LNCaP clone FGC (cell line): ENCODE data around the gene PCBP3.
"Not testable (repeated sequence)": the region's sequence is repeated elsewhere in the genome, so short reads cannot be mapped to it uniquely, and the experiment has no call there.

Source experiments
- DNase-seq: peaks from one replicate; pipeline ENCODE4 v3.0.0-alpha.2; 2011; ENCODE audit warnings: low read depth
- H3K4me3 ChIP-seq: 2 replicates; pipeline ENCODE4 v1.5.1; 2011; ENCODE audit warnings: mild to moderate bottlenecking, low read depth, low read length, control low read depth
- TF ChIP-seq, protein P1 (sequence below): IDR thresholded peaks from 2 replicates; pipeline ENCODE4 v1.5.1; 2012; ENCODE audit warnings: mild to moderate bottlenecking; ENCODE audit not compliant: control insufficient read depth, insufficient read depth; ENCODE audit errors: extremely low read depth

Gene PCBP3

DNA sequence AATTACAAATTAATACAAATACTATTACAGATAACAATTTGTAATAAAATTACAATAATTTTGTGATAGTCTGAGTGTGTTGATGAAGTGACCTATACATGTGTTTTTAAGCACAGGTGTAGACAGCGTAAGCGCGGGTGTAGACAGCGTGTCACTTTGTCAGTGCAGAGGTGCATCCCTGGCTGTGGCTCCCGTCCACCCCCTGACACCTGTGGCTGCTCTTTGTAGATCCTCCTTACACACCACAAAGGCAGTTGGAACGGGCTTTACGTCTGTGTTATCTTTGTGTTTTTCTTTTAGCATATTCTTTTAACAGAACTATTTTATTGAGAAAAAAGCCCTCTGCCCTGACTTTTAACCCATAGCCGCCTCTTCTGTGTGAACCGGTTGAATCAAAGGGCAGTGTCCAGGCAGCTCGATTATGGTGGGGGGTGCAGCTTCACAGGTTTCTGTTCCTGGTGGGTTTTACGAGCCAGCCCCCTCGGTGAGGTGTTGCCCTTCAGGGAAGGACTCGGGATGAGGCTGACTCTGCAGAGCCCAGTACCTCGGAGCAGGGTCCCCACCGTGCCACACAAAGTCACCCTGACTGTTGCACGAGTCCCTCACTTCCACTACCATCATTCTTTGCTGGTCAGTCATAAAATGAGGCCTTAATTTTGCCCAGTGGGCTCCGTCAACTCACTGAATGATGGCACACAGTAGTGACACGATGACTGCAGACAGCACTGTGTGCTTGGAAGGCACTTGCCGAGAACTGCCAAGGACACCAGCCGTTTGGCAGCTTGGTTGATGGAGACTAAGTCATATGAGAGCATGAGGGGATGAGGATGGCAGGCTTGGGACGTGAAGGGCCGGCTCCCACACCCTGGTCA, 251.6 kb downstream of the PCBP3 start:
- DNase-seq: no peak
- TF ChIP-seq, protein P1, sequence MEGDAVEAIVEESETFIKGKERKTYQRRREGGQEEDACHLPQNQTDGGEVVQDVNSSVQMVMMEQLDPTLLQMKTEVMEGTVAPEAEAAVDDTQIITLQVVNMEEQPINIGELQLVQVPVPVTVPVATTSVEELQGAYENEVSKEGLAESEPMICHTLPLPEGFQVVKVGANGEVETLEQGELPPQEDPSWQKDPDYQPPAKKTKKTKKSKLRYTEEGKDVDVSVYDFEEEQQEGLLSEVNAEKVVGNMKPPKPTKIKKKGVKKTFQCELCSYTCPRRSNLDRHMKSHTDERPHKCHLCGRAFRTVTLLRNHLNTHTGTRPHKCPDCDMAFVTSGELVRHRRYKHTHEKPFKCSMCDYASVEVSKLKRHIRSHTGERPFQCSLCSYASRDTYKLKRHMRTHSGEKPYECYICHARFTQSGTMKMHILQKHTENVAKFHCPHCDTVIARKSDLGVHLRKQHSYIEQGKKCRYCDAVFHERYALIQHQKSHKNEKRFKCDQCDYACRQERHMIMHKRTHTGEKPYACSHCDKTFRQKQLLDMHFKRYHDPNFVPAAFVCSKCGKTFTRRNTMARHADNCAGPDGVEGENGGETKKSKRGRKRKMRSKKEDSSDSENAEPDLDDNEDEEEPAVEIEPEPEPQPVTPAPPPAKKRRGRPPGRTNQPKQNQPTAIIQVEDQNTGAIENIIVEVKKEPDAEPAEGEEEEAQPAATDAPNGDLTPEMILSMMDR: no peak
- H3K4me3 ChIP-seq: no peak overlapping the region

DNA sequence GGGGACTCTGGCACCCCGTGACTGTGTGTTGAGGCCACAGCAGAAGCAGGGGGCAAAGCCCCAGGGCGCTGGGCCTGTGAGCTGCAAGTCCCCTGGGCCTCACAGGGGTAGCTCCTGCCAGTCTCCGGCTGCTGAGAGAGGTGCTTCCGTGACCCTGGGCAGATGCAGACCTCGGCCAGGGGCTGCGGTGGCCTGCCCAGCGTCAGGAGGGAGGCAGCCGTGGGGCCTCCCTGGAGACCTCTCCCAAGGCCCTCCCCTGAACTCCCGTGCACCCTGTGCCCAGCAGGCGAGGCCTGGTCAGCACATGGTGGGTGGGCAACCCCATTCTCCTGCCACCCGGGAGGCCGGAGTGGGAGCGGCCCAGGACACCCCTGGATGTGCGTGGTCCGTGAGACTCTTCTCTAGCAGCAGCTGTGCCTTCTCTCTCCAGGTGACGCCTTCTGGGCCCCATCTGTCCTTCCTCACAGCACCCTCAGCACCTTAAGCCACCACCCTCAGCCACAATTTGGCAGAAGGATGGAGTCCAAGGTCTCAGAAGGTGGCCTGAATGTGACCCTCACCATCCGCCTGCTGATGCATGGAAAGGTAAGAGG, 252.3 kb downstream of the PCBP3 start:
- DNase-seq: no peak
- TF ChIP-seq, protein P1: no peak
- H3K4me3 ChIP-seq: no peak overlapping the region

DNA sequence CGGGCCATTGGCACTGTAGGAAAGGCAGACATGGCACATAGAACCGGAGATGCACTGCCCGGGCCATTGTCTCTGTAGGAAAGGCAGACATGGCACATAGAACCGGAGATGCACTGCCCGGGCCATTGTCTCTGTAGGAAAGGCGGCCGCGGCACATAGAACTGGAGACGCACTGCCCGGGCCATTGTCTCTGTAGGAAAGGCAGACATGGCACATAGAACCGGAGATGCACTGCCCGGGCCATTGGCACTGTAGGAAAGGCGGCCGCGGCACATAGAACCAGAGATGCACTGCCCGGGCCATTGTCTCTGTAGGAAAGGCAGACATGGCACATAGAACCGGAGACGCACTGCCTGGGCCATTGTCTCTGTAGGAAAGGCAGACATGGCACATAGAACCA, 252.9 kb downstream of the PCBP3 start:
- DNase-seq, H3K4me3 ChIP-seq: not testable (repeated sequence)

DNA sequence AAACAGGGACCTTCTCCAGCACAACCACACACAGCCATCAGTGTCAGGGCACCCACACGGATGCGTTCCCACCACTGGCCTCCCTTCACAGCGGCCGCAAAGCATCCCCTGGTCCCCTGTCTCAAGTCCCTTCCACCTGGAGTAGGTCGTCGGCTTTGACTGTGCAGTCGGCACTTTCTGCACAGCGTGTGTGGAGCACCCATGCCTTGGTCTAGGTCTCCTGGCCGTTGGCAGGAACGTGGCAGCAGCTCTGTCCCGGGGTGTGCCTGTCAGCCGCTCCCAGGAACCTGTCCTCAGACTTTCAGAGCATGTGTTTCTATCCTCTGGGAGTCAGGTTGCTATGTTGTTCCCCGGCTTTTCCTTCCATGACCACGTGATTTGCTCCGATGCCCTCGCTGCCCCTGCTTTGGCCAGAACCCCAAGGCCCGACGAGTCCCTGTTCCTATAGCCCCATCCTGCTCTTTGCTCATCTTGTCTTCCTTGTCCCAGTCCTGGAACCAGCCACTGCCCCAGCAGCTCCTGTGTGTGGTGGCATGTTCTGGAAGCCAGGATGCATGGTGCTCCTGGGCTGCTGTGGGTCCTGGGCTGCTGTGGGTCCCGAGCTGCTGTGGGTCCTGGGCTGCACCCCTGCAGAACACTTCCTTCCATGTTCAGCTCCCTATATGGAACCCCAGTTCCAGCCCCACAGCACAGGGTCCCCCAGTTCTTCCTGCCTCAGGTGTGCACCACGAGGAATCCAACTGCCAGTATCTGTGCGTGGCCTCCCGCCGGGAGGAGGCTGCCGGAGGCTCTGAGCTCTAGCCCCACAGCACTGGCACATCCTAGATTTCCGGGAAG, 253.9 kb downstream of the PCBP3 start:
- TF ChIP-seq, protein P1: no peak
- no peak overlapping the region for H3K4me3 ChIP-seq
- no peak for DNase-seq

DNA sequence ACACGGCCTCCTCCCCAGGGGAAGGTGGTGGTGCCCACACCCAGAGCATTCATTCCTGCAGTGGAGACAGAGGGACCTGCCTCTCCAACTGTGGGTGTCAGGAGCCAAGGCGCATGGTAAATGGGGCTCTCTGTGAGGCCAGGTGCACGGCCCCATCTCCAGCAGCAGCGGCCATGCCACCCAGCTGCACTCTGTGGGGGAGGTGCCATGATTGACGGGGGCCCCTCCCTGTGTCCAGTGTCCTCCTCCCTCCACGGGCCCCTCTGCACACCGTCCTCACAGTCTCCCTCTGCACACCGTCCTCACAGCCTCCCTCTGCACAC, 254.5 kb downstream of the PCBP3 start:
- no peak for DNase-seq
- no peak overlapping the region for H3K4me3 ChIP-seq
- TF ChIP-seq, protein P1: no peak

DNA sequence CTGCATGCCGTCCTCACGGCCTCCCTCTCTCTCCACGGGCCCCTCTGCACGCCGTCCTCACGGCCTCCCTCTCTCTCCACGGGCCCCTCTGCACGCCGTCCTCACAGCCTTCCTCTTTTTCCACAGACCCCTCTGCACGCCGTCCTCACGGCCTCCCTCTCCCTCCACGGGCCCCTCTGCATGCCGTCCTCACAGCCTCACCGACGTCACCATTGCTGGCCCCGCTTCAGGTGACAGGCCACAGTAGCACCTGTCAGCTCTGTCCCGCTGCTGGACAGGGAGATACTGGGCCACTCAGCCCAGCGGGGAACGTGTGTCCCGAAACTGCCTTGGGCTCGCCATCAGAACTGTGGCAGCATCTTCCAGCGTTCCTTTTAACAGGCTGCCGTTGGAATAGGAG, 255.3 kb downstream of the PCBP3 start:
- H3K4me3 ChIP-seq: no peak overlapping the region
- DNase-seq: no peak
- TF ChIP-seq, protein P1: no peak
